Tibial nerve (tissue), 3 donors: Measurements from ENCODE around the gene LAT.
"Not testable (repeated sequence)": the region's sequence is repeated elsewhere in the genome, so short reads cannot be mapped to it uniquely, and the experiment has no call there.

Source experiments
- CTCF ChIP-seq, 5 experiments: fragments of 200-600 bp in 3 of 5; fragments of 450-650 bp in 2 of 5; sonication (generic) in 3 of 5; IDR thresholded peaks; one replicate each; pipeline ENCODE4 v1.5.1; 2016 to 2019; ENCODE audit warnings: antibody characterized with exemption in 5 of 5, mild to moderate bottlenecking in 3 of 5, moderate library complexity in 2 of 5
- POLR2A ChIP-seq, 2 donors: fragments of 450-650 bp; IDR thresholded peaks; one replicate each; pipeline ENCODE4 v1.6.1; 2017; ENCODE audit warnings: antibody characterized with exemption in 2 of 2, mild to moderate bottlenecking in 2 of 2, moderate library complexity in 2 of 2

GRCh38 chr16:28939825-28940224 is 45.0 kb upstream of the LAT start:
- not testable (repeated sequence) for TF ChIP-seq CTCF, POLR2A (IDR thresholded peaks at IDR 0.05)
